Stimulated activated CD8-positive, alpha-beta memory T cell treated with anti-CD3 and anti-CD28 coated beads, Interleukin-12 subunit alpha, Interleukin-12 subunit beta, amount 100 ng/mL, for 24 hours (primary cell): Measurements from ENCODE around the gene CANT1.
"Not testable (repeated sequence)": the region's sequence is repeated elsewhere in the genome, so short reads cannot be mapped to it uniquely, and the experiment has no call there.

Experiments used
- DNase-seq: peaks from one replicate; pipeline ENCODE4 v3.0.0-alpha.2; 2020; ENCODE audit errors: extremely low read depth

CANT1 gene

DNA sequence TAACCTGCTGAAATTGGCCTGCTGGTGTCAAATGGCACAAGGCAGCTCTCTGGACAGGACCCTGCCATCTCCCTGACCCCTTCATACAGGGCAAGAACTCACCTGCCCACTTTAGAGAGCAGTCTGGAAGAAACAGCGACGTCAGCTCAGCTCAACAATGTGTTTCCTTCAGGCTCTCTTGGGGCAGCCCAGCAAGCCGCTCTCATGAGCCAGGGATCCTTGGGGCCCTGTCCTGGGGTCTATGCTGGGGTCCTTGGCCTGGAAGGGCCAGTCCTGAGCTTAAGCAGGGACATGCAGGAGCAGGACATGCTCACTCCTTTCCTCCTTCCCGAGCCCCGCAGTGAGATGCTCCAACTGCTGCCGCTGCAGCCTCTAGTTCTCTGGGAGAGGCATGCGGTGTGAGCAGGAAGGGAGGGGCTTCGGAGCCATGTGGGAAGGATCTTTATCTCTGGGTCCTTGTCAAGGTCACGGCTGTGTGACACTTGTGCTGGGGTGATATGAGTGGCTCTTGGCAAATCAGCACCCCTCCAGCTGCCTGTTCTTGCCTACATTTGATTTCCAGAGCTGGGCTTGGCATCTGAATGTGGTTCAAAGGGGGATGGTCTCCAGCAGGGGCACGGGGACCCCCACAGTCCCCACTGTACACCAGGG, 17.8 kb upstream of the CANT1 start:
- DNase-seq = no peak

DNA sequence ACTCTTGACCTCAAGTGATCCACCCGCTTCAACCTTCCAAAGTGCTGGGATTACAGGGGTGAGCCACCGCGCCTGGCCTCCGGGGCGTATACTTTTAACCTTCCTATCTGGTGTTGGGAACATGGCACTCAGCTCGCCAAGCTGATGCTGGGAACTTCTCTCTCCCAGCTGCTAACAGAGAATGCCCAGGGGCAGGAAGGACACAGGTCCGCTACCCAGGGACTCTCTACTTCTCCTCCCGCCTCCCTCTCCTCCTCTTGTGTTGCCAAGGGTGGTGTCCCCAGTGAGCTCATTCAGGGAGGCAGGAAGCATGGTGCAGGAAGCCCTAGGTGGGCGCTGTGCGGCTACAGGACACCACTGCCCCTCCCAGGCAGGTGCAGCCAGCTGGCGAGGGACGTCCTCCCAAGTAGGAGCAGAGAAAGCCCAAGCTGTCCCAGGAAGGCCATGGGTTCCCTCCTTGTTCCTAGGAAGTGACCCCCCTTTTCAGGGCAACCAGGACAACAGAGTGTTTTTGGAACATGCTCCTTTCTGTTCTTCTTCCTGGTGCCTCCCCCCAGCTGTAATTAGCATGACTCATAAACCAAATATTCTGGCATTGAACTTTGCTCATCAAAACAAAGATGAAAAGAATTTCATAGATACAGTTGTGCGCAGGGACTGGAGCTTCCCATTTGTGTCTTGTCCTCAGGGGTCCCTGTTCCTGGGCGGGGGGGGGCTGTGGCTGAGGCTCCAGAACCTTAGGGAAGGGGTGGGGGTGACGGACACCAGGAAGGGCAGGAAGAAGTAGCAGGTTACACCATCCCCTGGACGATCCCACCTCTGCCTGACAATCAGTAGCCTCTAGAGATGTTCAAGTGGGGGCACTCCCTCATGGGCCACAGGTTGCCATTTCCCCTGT, 17.1 kb upstream of the CANT1 start:
- no peak for DNase-seq

DNA sequence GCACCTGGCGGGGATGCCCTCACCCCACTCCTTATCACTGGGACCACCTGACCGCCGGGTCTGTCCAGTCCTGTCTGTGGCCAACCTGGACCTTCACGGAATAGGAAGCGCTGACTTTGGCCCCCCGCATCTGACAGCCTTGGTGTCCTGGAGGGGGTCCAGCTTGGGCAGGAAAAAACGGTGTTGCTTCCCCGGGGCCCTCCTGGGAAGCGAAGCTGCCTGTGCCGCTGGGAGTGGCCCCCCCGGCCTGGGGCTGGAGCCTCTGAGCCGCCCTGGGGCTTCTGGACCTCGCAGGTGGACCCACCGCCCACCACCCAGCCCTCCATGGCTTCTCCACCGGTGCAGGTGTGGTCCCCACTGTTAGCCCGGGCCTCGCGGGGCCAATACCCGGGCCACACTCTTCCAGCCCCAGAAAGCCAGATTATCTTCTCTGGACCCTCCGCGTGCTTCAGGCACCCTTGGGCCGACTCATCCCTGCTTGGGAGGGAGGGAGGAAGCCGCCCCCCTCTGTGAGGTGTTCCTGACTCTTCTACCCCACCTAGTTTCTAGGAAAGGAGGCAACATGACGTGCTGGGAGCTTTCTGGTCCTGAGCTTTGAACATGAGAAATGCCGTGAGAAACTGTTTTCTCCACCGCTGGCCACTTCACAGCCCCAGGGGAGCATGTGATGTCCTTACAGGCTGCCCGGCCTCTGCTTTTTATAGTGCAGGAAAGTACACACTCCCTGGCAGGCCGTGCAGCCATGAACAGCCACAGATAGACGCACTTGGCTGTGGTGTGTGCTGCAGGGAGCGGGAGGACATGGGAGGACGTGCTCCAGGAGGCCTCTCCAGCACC, 15.6 kb upstream of the CANT1 start:
- DNase-seq = no peak

DNA sequence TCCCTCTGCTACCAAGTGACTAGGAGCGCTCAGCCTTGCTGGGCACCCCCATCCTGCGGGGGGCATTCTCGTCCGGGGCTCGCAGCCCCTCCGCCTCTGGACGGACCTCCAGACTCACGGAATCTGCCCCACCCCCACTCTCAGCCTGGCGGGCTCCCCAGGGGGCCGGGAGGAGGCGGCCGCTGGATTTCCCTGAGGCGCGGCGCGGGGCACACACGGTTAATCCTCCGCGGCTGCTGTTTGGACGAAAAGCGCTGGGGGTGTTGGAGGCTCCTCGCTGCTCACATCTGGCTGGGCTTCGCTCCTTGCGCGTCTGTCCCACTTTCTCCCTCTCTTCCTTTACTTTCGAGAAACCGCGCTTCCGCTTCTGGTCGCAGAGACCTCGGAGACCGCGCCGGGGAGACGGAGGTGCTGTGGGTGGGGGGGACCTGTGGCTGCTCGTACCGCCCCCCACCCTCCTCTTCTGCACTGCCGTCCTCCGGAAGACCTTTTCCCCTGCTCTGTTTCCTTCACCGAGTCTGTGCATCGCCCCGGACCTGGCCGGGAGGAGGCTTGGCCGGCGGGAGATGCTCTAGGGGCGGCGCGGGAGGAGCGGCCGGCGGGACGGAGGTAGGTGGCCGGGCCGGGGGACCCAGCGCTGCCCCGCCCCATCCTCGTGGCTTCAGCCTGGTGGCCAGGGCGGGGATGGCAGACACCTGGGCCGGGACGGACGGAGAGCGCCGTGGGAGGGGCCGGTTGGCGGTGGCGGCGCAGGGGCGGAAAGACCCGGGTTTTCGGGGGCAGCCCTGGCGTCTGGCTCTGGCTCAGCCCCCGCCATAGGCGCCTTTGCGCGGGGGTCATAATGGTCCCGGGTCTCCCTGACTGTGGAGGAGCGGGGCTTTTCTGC, 14.6 kb upstream of the CANT1 start, which contains the start of gene C1QTNF1:
TSS of gene C1QTNF1 (plus strand) at position 284 of the 886 bp plus-strand sequence. CDS start 19,800 bp downstream, outside the sequence.
- DNase-seq = no peak

DNA sequence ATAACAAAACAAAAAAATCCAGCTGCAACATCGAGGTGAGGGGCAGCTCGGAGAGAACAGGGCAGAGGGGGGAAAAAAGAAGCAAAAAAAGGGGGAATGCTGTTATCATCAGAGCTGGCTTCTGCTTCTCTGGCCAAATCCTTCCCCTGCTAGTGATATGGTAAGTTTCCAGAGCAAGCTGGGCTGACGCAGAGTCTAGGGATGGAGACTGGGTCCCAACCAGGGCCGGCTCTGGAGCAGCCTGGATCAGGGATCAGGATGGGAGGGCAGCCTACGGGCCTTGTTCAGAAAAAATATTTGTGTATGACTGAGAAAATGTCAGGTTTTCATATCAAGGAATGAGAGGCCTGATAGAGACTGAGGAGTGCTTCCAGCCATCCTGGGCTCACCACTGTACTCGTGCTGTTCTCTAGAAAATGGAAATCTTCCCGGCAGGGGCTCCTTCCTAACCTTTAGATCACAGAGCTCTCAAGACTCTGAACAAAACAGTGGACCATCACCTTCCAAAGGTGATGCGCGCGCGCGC, 13.7 kb upstream of the CANT1 start:
- DNase-seq = no peak

DNA sequence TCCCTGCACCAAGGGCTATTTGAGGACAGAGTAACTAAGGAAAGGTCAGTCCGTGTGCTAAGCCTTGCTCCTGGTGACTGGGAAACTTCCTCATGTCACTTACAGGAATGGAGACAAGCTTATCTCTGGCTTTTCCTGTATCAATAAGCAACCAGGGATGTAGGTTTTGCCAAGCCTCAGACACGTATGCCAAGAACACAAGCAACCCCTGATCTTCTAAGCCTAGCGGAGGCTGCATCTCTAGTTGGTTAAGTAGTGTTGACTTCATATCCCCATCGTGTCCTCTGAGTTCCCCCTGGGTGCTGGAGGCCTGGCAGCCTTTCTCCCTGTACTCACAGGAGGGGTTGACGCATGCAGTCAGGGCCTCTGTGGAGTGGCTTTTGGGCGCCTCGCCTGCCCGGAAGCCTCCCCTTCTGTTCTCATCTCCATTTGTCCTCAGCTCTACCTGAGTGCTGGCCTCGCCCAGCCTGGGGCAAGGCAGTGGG, 13.0 kb upstream of the CANT1 start:
- no peak for DNase-seq

DNA sequence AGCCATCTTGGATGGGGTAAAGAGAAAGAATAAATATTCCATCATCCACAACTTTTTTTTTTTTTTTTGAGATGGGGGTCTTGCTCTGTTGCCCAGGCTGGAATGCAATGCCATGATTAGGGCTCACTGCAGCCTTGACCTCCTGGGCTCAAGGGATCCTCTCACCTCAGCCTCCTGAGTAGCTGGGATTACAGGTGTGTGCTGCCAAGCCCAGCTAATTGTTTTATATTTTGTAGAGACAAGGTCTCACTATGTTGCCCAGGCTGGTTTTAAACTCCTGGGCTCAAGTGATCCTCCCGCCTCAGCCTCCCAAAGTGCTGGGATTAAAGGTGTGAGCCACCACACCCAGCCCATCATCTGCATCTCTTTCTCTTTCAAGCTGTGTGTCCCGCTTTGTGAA, 12.4 kb upstream of the CANT1 start:
- DNase-seq = not testable (repeated sequence)

DNA sequence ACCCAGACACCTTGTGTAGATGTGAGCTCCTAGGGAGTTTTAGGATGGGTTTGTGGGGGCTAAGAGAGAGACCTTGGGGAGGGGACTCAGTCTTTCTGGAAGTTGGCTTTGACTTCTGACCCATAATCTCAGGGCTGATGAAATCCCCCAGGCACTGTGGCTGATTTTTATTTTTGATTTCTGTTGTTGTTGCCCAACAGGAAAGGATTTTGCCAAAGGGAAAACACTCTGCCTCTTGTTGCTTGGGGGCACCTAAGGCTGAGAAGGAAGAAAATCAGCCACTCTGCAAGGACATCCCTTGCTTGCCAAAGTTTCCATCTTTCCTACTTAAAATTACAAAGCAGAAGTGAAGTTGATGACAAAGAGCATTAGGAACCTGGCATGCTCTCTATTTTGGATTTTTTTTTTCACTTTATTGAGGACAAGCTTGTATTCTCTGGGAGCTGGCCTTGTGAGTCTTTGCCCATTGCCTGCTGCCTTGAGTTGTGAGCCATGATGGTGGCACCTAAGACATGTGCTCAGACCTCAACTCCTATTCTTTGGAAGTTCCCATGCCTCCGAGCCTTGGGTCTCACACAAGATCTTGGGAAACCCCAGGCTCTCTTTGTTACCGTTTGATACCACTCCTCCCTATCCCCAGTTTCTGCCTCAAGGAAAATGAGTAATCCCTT, 11.2 kb upstream of the CANT1 start:
- DNase-seq = no peak

DNA sequence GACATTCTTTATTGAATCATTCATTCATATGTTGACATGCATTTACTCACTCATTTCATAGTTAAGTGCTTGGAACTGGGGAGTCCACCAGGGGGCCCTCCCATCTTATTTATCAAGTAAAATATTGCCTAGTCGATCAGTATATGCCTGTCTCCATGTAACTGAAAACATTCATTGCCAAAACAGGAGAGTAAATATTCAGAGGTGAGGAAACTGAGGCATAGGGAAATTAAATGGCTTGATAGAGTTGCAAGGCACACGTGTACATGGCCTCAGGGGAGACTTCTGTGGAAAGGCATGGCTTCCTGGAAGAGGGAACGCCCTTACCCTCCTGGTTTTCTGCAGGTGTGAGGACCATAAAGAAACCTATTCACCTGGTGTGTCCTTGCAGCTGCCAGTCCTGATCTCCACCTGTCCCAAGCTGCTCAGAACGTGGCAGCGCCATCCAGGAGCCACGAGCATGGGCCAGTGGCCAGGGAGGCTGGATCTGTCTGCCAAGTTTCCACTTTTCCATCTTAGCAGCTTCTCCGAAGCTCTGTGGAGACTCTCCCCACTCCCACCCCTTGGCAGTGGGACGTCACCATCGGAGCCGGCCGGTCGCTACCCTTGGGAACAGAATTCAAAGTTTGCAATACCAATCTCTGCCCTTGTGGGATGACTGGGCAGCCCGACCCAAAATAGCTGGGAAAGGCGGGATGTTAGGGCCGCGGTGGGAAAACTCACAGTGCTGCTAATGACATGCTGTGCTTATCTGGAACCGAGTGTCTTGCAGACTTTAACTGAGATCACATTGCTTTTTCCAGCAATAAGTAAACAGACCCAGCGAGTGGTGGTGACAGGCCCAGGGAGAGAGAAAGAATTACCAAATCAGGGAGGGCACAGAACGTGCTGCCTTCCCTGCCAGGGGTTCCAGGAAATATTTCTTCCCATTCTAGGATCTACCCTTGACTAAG, 10.3 kb upstream of the CANT1 start:
- DNase-seq = no peak

DNA sequence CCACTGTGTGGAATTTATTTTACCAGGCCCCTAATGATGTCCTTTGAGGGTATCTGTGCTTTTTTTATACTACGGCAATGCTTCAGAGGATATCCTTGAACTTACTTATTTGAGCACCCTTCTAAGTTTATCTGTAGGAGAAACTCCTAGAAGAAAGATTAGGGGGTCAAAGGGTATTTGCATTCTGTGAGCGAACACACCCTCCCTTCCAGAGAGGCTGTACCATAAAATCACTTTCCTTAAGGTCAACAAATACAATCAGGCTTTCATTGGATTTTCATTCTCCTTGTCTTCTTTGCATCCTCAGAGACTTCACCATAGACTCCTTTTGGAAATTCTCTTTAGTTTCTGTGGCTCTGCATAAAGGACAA, 9.7 kb upstream of the CANT1 start:
- DNase-seq = no peak

DNA sequence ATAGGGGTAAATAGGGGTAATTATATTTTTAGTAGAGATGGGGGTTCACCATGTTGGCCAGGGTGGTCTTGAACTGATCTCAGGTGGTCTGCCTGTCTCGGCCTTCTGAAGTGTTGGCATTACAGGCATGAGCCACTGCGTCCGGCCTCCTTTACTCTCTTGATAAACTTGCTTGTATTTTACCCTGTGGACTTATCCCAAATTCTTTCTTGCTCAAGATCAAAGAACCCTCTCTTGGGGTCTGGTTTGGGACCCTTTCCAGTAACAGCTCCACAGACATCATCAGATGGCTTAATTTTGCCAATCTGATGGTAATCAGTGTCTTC, 8.8 kb upstream of the CANT1 start:
- DNase-seq = no peak

DNA sequence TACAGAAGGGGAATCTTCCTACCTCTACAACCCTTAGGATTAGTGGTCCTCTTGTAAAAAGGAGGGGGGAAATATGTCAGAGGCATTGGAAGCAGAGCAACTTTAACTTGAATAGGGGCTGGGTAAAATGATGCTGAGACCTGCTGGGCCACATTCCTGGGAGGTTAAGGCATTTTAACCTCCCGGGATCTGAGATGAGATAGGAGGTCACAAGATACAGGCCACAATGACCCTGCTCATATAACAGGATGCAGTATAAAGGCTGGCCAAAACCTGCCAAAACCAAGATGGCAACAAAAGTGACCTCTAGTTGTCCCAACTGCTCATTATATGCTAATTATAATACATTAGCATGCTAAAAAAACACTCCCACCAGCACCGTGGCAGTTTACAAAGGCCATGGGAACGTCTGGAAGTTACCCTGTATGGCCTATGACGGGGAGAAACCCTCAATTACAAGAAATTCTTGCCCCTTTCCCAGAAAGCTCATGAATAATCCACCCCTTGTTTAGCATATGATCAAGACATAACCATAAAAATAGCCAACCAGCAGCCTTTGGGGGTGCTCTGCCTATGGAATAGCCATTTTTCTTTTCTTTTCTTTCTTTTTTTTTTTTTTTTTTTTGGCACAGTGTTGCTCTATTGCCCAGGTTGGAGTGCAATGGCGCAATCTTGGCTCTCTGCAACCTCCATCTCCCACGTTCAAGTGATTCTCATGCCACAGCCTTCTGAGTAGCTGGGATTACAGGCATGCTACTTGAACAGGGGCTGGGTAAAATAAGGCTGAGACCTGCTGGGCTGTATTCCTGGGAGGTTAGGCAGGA, 8.2 kb upstream of the CANT1 start:
- DNase-seq = no peak

DNA sequence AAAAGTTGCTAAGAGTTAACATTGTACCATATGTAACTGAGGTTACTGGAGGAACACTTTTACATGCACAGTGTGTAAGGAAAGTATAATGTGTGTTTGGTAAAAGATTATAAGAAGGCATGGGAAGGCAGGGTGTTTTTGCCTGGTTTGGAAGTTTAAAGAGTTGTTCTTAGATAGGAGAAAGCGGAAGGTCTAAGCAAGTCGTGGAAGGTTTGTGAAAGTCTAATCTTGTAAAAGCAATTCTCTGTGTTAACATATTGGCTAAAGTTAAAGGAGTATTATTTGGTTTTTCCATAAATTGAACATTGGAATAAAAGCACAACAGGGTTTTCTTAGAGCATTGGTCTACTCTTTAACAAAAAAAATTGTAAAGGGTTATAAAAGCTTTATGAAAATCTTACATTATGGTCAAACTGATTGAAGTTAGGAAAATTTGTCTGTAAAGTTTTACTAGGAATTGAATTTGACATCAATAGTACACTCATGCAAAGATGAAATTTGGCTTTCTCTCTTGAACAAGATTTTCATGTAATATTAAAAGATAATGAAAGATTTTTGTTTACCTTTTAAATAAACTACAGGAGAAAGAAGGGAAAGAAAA, 4.7 kb upstream of the CANT1 start:
- DNase-seq = no peak

DNA sequence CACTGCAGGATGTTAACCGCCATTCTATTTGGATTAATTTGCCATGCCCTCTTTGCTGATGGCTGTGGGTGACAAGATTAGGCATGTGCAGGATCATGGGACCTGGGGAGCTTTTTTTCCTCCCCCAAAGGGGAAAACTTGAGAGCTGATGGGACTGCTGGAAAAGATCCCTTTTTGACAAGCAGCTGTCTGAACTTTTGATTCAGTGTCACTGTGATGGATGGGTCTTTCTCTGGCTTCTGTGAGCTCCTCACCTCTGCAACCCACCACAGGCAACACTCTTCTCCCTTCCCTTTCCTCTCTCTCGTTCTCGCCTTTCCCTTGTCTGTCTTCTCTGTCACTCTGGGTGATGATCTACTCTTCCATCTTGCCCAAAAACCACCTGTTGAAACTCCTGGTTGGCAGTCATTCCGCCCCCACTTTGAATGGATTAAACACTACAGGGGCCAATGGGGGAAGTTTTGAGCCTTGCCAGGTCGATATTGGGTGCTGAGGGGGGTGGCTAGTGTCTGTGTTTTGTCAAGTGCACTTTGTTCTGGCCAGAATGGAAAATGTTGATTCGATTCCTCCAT, 3.1 kb upstream of the CANT1 start:
- no peak for DNase-seq

DNA sequence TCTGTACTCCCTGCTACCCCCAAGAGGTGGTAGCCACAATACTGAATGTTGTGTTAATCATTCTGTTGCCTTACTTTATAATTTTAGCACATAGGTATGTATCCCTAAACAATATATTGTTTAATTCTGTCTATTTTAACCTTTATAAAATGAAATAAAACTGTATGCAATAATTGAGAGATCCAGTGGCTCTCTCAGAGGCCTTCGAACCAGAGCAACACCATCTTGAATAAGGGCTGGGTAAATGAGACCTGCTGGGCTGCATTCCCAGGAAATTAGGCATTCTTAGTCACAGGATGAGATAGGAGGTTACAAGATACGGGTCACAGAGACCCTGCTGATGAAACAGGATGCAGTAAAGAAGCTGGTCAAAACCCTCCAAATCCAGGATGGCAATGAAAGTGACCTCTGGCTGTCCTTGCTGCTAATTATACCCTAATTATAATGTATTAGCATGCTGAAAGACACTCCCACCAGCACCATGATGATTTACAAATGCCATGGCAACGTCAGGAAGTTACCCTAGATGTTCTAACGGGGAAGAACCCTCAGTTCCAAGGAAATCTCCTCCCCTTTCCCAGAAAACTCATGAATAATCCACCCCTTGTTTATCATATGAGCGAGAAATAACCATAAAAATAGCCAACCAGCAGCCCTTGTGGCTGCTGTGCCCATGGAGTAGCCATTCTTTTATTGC, 2.0 kb upstream of the CANT1 start:
- DNase-seq = no peak

DNA sequence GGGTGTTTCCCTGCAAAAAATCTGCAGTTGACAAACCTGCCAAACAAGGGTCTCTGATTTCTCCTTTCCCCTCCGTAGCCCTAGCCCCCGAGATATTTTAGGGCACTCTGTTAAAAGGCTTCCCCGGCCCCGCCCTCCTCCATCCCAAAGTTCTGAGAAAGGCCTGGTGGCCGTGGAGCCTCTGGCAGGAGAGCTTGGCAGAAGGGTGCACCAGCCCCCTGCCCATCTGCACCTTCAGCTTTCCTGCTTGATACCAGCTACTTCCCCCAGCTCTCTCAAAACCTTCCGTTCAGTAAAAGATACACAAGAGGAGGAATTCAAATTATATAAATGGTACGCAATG, 711 bp upstream of the CANT1 start:
- no peak for DNase-seq
